ENCODE data around the gene NCAM1.

NCAM1 gene

GRCh38 chr11:113083571-113083970 lies 122.4 kb downstream of the NCAM1 start:
- DNase-seq (ENCODE audit: low read depth), result no peak
- no peak for TF ChIP-seq CTCF (conservative IDR thresholded peaks at IDR 0.05; ENCODE audit: low read depth, low read length)
- H3K4me3 ChIP-seq (ENCODE audit: low read length), result no peak overlapping the region

DNA sequence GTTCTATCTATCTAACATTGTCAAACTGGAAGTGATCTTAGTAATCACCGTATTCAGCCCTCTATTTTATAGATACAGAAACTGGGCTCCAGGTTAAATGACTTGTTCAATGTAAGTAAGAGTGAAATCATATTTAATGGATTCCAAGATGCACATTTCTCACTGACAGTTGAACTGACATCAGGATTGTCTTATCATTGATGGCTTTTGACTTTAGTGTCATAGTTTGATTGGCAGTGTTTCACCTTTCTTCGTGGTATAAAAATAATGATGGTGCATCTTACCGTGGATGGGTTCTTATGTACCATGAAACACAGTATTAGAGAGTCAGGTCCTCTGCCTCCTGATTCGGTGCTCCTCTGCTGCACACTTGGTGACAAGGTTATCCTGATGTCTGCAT lies 123.1 kb downstream of the NCAM1 start:
- TF ChIP-seq CTCF (conservative IDR thresholded peaks at IDR 0.05; ENCODE audit: low read depth, low read length), result no peak
- H3K4me3 ChIP-seq (ENCODE audit: low read length), result no peak overlapping the region
- no peak for DNase-seq (ENCODE audit: low read depth)

DNA sequence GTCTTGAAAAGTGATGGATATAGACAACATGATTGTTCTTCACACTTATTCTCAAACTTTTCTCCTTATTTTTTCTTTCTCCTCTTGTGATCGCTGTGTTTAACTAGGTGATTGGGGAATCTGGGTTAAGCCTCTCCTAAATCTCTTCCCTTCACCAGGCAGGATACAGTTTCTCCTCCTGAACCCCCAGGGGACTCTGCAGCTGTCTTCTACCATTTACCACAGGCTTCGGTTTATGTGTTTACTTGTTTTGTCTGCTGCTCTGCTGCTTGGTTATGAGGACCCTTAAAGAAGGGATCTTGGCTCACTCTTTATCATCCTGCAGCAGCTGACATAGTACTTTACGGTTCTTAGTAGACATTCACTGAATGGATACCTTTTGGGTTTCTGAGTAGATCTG lies 124.2 kb downstream of the NCAM1 start:
- DNase-seq (ENCODE audit: low read depth), result no peak
- no peak for TF ChIP-seq CTCF (conservative IDR thresholded peaks at IDR 0.05; ENCODE audit: low read depth, low read length)
- H3K4me3 ChIP-seq (ENCODE audit: low read length), result no peak overlapping the region

GRCh38 chr11:113087706-113088105 lies 126.5 kb downstream of the NCAM1 start:
- no peak for TF ChIP-seq CTCF (conservative IDR thresholded peaks at IDR 0.05; ENCODE audit: low read depth, low read length)
- no peak overlapping the region for H3K4me3 ChIP-seq (ENCODE audit: low read length)
- DNase-seq (ENCODE audit: low read depth), result no peak

DNA sequence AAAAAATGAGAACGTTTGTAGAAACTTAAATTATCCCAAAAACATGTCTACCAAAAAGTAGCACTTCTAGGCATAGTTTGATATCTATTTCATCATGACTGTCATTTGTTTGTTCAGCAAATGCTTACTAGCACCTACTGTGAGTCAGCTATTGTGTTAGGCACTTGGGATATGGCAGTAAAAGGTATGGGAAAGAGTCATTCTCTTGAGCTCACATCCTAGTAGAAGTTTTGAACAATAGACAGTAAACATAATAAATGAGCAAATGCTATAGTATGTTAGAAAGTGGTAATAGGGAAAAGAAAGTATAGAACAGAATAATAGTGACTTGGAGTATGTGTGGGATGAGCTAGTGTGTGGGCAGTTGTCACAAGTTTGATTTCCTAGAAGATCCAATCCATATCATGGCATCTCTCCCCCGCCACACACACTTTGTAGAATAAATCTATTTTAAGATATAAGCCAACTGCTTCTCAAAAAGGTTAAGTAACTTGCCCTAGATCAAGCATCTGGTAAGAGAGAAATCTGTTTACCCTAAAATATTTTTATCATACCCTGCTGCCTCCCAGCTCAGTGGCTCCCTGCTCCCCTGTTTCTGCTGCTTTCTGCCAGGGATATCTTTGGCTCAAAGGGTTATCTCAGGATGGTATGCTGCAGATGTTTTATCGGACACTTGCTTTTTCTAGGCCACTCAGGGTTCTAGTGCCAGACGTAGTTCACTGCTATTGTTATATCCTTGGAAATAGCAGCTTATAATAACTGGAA lies 129.7 kb downstream of the NCAM1 start:
- DNase-seq (ENCODE audit: low read depth), result no peak
- TF ChIP-seq CTCF (conservative IDR thresholded peaks at IDR 0.05; ENCODE audit: low read depth, low read length), result no peak
- H3K4me3 ChIP-seq (ENCODE audit: low read length), result no peak overlapping the region

DNA sequence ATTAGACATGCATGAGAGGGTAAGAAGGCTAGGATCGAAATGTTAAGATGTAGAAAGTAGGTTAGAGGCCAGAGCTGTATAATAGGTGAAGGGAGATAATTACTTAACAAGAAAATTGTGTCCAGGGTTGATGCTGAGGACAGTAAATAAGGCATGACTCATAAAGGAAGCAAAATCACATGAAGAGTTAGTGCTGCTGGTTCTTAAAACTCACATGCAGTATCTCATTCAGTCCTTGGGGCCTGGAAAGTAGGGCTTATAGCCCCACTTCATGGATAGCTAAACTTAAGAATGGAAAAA lies 130.2 kb downstream of the NCAM1 start:
- no peak for TF ChIP-seq CTCF (conservative IDR thresholded peaks at IDR 0.05; ENCODE audit: low read depth, low read length)
- no peak overlapping the region for H3K4me3 ChIP-seq (ENCODE audit: low read length)
- DNase-seq (ENCODE audit: low read depth), result no peak

GRCh38 chr11:113096648-113097047 lies 135.4 kb downstream of the NCAM1 start:
- no peak for TF ChIP-seq CTCF (conservative IDR thresholded peaks at IDR 0.05; ENCODE audit: low read depth, low read length)

More at GRCh38 chr11:113096648-113097047, 135.4 kb downstream of the NCAM1 start:
- DNase-seq (ENCODE audit: low read depth), result no peak
- H3K4me3 ChIP-seq (ENCODE audit: low read length), result no peak overlapping the region
